Activated naive CD4-positive, alpha-beta T cell treated with anti-CD3 and anti-CD28 coated beads, Interleukin-2, amount 50 U/mL, for 16 hours (primary cell): ENCODE measurements around the gene NDUFS7.

ENCODE experiments used
- DNase-seq: peaks from one replicate; pipeline ENCODE4 v3.0.0-alpha.2; 2020

The NDUFS7 gene

DNA sequence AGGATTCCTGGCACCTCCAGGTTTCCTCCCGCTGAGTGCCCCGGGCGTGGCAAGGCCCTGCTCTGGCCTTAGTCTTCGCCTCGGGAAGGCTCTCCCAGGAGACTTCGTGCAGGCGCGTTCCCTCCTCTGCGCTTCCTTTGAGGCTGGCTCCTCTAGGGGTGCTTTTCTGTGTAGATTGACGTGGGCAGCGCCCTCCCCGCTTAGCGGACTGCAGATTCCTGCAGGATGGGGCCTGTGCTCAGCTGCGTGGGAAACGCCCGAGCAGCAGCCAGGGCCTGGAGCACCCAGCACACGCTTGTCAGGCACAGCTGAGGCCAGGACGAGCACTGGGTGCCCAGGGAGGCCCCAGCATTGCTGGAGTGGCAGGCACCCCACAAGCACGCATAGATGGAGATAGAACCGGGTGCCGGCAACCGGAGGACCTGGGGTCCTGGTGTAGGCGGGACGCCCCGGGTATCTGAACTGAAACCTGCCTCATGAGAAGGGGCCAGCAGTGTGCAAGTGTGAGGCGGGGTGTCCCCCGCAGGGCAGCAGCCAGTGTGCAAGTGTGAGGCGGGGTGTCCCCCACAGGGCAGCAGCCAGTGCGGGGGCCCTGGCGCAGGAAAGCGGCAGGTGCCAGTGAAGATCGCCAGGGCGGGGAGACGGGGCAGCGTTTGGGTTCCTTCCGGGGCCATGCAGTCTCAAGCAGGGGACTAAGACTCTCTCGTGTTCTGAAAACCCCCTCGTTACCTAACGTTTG is 3.4 kb downstream of the NDUFS7 start:
- DNase-seq, result no peak

DNA sequence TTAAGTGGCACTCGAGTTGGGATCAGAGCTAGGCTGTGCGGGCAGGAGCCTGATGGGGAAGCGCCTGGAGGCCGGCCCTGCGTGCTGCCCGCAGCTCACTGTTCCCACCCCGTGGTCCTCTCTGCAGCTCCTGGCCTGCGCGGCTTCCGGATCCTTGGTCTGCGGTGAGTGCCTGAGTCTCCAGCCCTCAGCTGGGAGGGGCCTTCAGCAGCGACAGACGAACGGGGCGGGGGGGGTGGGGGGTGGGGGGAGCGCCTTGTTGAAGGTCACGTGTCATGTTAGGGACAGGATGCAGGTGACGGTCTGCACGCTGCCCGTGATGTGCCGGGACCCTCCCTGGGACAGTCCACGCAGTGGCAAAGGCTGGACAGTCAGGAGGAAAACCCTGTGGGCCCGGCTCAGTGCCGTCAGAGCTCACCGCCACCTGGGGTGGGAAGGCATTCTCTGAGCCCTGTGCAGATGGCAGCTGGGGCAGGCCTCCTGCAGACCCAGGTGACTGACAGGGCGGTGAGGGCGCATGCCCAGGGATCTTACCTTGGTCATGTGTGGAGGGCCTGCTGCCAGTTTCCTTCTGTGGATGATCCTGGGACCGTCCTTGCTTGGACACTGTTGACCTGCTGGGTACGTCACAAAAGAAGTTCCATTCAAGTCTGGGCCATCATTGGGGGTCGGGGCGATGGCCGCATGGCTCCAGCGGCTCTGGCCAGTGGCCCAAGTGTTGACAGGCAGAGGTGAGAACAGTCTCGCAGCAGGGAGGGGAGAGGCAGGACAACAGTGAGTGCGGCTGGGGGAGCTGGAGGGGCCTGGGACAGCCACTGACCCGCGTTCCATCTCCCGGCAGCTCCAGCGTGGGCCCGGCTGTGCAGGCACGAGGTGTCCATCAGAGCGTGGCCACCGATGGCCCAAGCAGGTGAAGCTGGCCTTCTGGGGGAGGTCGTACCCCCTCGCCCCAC is 4.3 kb downstream of the NDUFS7 start:
- DNase-seq, result no peak

- no peak for DNase-seq
Observed at GRCh38 chr19:1388637-1389026, 4.9 kb downstream of the NDUFS7 start.

DNA sequence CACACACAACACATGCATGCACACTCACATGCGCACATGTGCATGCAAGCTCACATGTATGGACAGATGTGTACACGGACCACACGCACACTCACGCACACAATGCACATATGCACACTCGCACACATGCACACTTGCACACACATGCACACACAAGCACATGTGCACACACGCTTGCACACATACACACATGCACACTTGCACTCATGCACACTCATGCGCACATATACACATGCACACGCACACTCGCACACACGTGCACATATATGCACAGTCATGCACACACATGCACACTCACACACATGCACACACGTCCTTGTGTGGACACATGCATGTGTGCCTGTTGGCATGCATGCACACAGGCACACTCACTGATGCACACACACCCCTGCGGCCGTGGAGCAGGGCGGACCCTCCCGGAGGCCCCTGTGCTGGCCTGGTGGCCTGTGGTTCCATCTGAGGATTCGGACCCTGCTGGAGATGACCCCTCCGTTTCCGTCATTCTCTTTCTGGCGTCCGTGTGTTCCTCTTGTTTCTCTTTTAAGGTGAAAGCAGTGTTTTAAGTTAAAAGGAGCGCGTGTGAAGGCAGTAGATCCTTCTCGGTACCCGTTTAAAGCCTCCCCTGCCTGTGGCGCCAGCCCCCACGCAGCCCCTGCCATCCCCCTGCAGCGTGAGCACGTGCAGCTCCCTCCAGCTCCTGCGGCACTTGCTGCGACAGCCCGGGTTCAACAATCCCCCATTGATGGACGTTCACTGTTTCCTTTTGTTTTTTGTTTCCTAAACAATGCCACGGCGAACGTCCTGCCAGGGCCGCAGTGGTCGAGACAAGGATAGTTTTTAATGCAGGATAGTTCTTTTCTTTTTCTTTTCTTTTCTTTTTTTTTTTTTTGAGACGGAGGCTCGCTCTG is 5.6 kb downstream of the NDUFS7 start:
- no peak for DNase-seq

GRCh38 chr19:1390890-1391423 is 7.2 kb downstream of the NDUFS7 start:
- no peak for DNase-seq

DNA sequence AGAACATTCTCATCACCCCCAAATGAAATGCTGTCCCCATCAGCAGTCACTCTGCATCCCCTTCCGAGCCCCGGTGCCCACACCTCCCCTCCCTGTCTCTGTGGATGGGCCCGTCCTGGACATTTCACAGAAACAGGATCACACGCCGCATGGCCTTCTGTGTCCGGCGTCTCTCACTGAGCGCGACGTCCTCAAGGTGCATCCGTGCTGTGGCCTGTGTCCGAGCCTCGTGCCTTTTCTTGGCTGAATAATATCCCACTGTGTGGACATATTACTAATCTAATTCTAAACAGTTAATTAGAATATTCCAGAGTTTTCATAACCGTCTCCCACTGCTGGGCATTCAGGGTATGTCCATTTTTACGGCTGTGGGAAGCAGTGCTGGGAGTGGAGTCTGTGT is 8.7 kb downstream of the NDUFS7 start:
- no peak for DNase-seq

GRCh38 chr19:1392939-1393530 is 9.3 kb downstream of the NDUFS7 start:
- DNase-seq, result no peak

GRCh38 chr19:1393841-1394240 is 10.1 kb downstream of the NDUFS7 start:
- DNase-seq, result no peak

- no peak for DNase-seq
Observed at GRCh38 chr19:1394252-1395193, 10.8 kb downstream of the NDUFS7 start.

GRCh38 chr19:1395194-1396018 is 11.7 kb downstream of the NDUFS7 start:
- DNase-seq, result no peak

GRCh38 chr19:1396019-1396767 is 12.5 kb downstream of the NDUFS7 start:
- no peak for DNase-seq

DNA sequence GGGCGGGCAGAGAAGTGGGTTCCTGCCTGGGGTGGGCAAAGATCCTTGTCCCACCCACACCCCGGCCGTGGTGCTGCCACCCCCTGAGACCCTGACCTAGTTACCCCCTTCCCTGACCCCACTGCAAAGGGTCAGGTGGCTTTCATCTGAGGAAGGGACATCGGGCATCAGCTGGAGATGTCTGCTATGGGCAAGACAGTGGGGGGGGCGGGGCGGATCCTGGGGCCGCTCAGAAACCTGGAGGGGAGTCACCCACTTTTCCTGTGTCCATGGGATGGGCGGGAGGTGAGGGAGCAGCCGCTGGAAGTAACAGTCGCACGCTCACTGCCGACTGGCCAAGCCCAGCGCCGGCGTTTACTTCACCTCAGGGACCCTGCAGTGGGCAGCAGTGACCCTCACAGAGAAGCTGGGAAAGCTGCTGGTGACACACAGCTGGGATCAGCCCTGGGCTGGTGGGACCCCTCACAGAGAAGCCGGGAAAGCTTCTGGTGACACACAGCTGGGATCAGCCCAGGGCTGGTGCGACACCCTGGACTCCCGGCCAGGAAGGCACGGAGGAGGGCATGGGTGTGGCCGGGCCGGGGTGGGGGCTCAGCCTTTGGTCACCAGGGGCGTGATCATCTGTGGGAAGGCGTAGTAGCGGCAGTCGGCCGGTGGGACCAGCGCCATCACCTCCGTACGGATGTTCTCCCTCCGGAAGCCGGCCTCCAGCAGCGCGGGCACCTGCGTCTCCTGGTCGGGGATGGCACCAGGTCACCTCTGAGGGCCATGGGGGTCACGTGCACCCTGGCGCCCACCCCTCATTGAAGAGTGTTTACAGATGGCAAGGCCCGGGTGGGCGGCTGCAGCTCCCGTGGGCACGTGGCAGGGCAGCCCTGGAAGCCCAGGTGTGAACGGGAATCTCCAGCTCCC is 13.3 kb downstream of the NDUFS7 start:
- DNase-seq, result no peak

- DNase-seq, result no peak
Observed at GRCh38 chr19:1397838-1398237, 14.1 kb downstream of the NDUFS7 start.

- no peak for DNase-seq
Observed at GRCh38 chr19:1399079-1399478, 15.4 kb downstream of the NDUFS7 start.

- DNase-seq, result no peak
Observed at GRCh38 chr19:1399745-1400144, 16.0 kb downstream of the NDUFS7 start.

GRCh38 chr19:1400281-1401137 is 16.8 kb downstream of the NDUFS7 start:
- DNase-seq, result no peak
